RWPE2 (cell line): ENCODE results near the gene GOLGB1.

Experiments used
- ATAC-seq: fragments of 200-7000 bp; cut with Tn5 transposase; 3 replicates; pipeline ENCODE4 v1.9.1; 2021; ENCODE audit warnings: low read depth
- DNase-seq: peaks from one replicate; pipeline ENCODE4 v3.0.0-alpha.2; 2020; ENCODE audit warnings: low spot score
- H3K27ac ChIP-seq: fragments of 450-650 bp; 2 replicates; pipeline ENCODE4 v1.5.1; 2017; ENCODE audit warnings: mild to moderate bottlenecking; ENCODE audit not compliant: poor library complexity, severe bottlenecking
- H3K27me3 ChIP-seq: fragments of 250-450 bp; sonication (Bioruptor Pico); 2 replicates; pipeline ENCODE4 v1.5.1; 2021; ENCODE audit warnings: mild to moderate bottlenecking, moderate library complexity; ENCODE audit not compliant: insufficient read depth, poor library complexity, severe bottlenecking
- H3K36me3 ChIP-seq: fragments of 250-450 bp; sonication (Bioruptor Pico); 2 replicates; pipeline ENCODE4 v1.5.1; 2020; ENCODE audit warnings: low read depth, mild to moderate bottlenecking, moderate library complexity
- H3K4me1 ChIP-seq: fragments of 250-450 bp; sonication (Bioruptor Pico); 2 replicates; pipeline ENCODE4 v1.5.1; 2021; ENCODE audit warnings: mild to moderate bottlenecking, moderate library complexity; ENCODE audit not compliant: insufficient read depth, poor library complexity, severe bottlenecking
- H3K4me3 ChIP-seq: fragments of 250-450 bp; sonication (Bioruptor Pico); 2 replicates; pipeline ENCODE4 v1.5.1; 2021; ENCODE audit warnings: mild to moderate bottlenecking, moderate library complexity; ENCODE audit not compliant: severe bottlenecking
- H3K9me3 ChIP-seq: fragments of 250-450 bp; sonication (Bioruptor Pico); 2 replicates; pipeline ENCODE4 v1.5.1; 2021; ENCODE audit warnings: mild to moderate bottlenecking, moderate library complexity; ENCODE audit not compliant: severe bottlenecking
- CTCF ChIP-seq: fragments of 450-650 bp; IDR thresholded peaks from one replicate; pipeline ENCODE4 v1.5.1; 2017; ENCODE audit warnings: mild to moderate bottlenecking, moderate library complexity; ENCODE audit not compliant: poor library complexity, severe bottlenecking

GOLGB1 gene

GRCh38 chr3:121759541-121760202, 10.1 kb upstream of the GOLGB1 start:
- H3K27me3 ChIP-seq: no peaks in the 10 kb centered on the region
- H3K36me3 ChIP-seq: no peaks in the 10 kb centered on the region
- H3K4me3 ChIP-seq: no peak overlapping the region
- no peak for ATAC-seq
- no peak for TF ChIP-seq CTCF
- no peaks in the 10 kb centered on the region for H3K9me3 ChIP-seq
- H3K4me1 ChIP-seq: no peaks in the 10 kb centered on the region
- H3K27ac ChIP-seq: no peak overlapping the region
- DNase-seq: no peak

GRCh38 chr3:121758727-121759450, 9.3 kb upstream of the GOLGB1 start:
- no peak for TF ChIP-seq CTCF
- ATAC-seq (no peak; the same call in 2 of the 3 replicates), DNase-seq (no peak)
- Histone ChIP-seq H3K4me3 (no peak overlapping the region), H3K36me3 (no peaks in the 10 kb centered on the region), H3K27me3 (no peaks in the 10 kb centered on the region), H3K4me1 (no peaks in the 10 kb centered on the region), H3K9me3 (no peaks in the 10 kb centered on the region), H3K27ac (no peak overlapping the region)

GRCh38 chr3:121757812-121758545, 8.4 kb upstream of the GOLGB1 start:
- Histone ChIP-seq H3K27me3 (no peaks in the 10 kb centered on the region), H3K36me3 (no peaks in the 10 kb centered on the region), H3K27ac (no peak overlapping the region), H3K4me1 (no peaks in the 10 kb centered on the region), H3K4me3 (no peak overlapping the region), H3K9me3 (no peaks in the 10 kb centered on the region)
- no peak for TF ChIP-seq CTCF
- no peak for ATAC-seq
- DNase-seq: no peak

- ATAC-seq: no peak
- DNase-seq: no peak
- no peak overlapping the region for H3K27ac ChIP-seq
- H3K27me3 ChIP-seq: no peaks in the 10 kb centered on the region
- H3K4me1 ChIP-seq: no peaks in the 10 kb centered on the region
- no peaks in the 10 kb centered on the region for H3K9me3 ChIP-seq
- no peak for TF ChIP-seq CTCF
- no peak overlapping the region for H3K4me3 ChIP-seq
- no peaks in the 10 kb centered on the region for H3K36me3 ChIP-seq
These were observed 7.7 kb upstream of the GOLGB1 start for GRCh38 chr3:121757087-121757811.
